Neural cell (in vitro differentiated cells): ENCODE measurements around the gene USP46. TPM values are rescaled to one million over a fixed set of nuclear protein-coding genes. Genes with fewer than 3 reads are reported as not detected.

Experiments
- H2AFZ ChIP-seq: fragments of 200-600, 300-800 bp; sonication (generic), shearing (Covaris generic); 2 replicates; pipeline ENCODE4 v1.6.0; 2014; ENCODE audit warnings: low read depth, mild to moderate bottlenecking, antibody characterized with exemption, low read length, moderate library complexity
- H3F3A ChIP-seq: fragments of 200-600 bp; shearing (Covaris generic); 2 replicates; pipeline ENCODE4 v1.6.1; 2016; ENCODE audit warnings: mild to moderate bottlenecking, moderate library complexity, mixed read lengths, antibody characterized with exemption, low read length; ENCODE audit not compliant: insufficient read depth, poor library complexity, severe bottlenecking
- H3K27ac ChIP-seq: fragments of 200-600, 300-800 bp; sonication (generic), shearing (Covaris generic); 2 replicates; pipeline ENCODE4 v1.5.1; 2014; ENCODE audit warnings: mild to moderate bottlenecking, low read length, moderate library complexity
- H3K27me3 ChIP-seq: fragments of 300-800, 200-600 bp; sonication (generic), shearing (Covaris generic); 2 replicates; pipeline ENCODE4 v1.6.0; 2014; ENCODE audit warnings: mild to moderate bottlenecking, low read depth, low read length, moderate library complexity; ENCODE audit not compliant: insufficient read depth
- H3K36me3 ChIP-seq: fragments of 300-800, 200-600 bp; sonication (generic), shearing (Covaris generic); 2 replicates; pipeline ENCODE4 v1.5.1; 2014; ENCODE audit warnings: mild to moderate bottlenecking, antibody characterized with exemption, low read length, moderate library complexity; ENCODE audit not compliant: insufficient read depth
- H3K4me2 ChIP-seq: fragments of 300-800, 200-600 bp; sonication (generic), shearing (Covaris generic); 2 replicates; pipeline ENCODE4 v1.6.0; 2014; ENCODE audit warnings: mild to moderate bottlenecking, low read length
- H3K4me3 ChIP-seq: fragments of 300-800, 200-600 bp; sonication (generic), shearing (Covaris generic); 2 replicates; pipeline ENCODE4 v1.5.1; 2014; ENCODE audit warnings: mild to moderate bottlenecking, low read length, moderate library complexity
- H3K79me2 ChIP-seq: fragments of 200-600 bp; shearing (Covaris generic); replicated peaks from 2 replicates; pipeline ENCODE4 v1.6.0; 2014; ENCODE audit warnings: mild to moderate bottlenecking, low read length, moderate library complexity; ENCODE audit not compliant: insufficient read depth
- H3K9ac ChIP-seq: fragments of 300-800, 200-600 bp; sonication (generic), shearing (Covaris generic); 2 replicates; pipeline ENCODE4 v1.6.1; 2016; ENCODE audit warnings: mild to moderate bottlenecking, low read length, mixed read lengths
- H3K9me2 ChIP-seq: fragments of 200-600 bp; shearing (Covaris generic); 2 replicates; pipeline ENCODE4 v1.6.1; 2016; ENCODE audit warnings: mild to moderate bottlenecking, low read length, mixed read lengths; ENCODE audit not compliant: insufficient read depth
- H3K9me3 ChIP-seq: fragments of 200-600, 300-800 bp; sonication (generic), shearing (Covaris generic); 2 replicates; pipeline ENCODE4 v1.6.1; 2016; ENCODE audit warnings: mild to moderate bottlenecking, mixed run types, low read length, moderate library complexity, mixed read lengths
- H4K20me1 ChIP-seq: fragments of 200-600 bp; shearing (Covaris generic); 2 replicates; pipeline ENCODE4 v1.6.1; 2016; ENCODE audit warnings: mild to moderate bottlenecking, mixed run types; ENCODE audit not compliant: insufficient read depth
- EP300 ChIP-seq: fragments of 450-650 bp; conservative IDR thresholded peaks from 2 replicates; pipeline ENCODE4 v1.6.1; 2014; ENCODE audit warnings: antibody characterized with exemption, mild to moderate bottlenecking, moderate library complexity; ENCODE audit not compliant: poor library complexity, severe bottlenecking
- EZH2 ChIP-seq: fragments of 200-600, 300-800 bp; shearing (Covaris generic), sonication (generic); IDR thresholded peaks from 2 replicates; pipeline ENCODE4 v1.6.1; 2014; ENCODE audit warnings: antibody characterized with exemption, low read length, borderline replicate concordance, mild to moderate bottlenecking; ENCODE audit not compliant: insufficient read depth, poor library complexity, severe bottlenecking
- MXI1 ChIP-seq: fragments of 450-650 bp; conservative IDR thresholded peaks from 2 replicates; pipeline ENCODE4 v1.6.1; 2014; ENCODE audit warnings: antibody characterized with exemption, mild to moderate bottlenecking; ENCODE audit not compliant: poor library complexity, severe bottlenecking
- POLR2AphosphoS5 ChIP-seq: IDR thresholded peaks from 2 replicates; pipeline ENCODE4 v1.6.1; 2012
- RAD21 ChIP-seq: fragments of 450-650 bp; conservative IDR thresholded peaks from 2 replicates; pipeline ENCODE4 v1.6.1; 2014; ENCODE audit warnings: antibody characterized with exemption, mild to moderate bottlenecking, moderate library complexity
- SMC3 ChIP-seq: fragments of 450-650 bp; conservative IDR thresholded peaks from 2 replicates; pipeline ENCODE4 v1.6.1; 2014; ENCODE audit warnings: antibody characterized with exemption, mild to moderate bottlenecking, moderate library complexity; ENCODE audit not compliant: poor library complexity
- TAF1 ChIP-seq: IDR thresholded peaks from 2 replicates; pipeline ENCODE4 v1.6.1; 2012; ENCODE audit warnings: low read depth
- polyA plus RNA-seq: library from polyadenylated mRNA; depleted of rRNA; stranded (reverse); fragments of >200 nt; gene quantifications from 2 replicates; pipeline ENCODE4 v1.2.3, GENCODE V29; 2014
- TF ChIP-seq, protein P1 (sequence below): fragments of 450-650 bp; IDR thresholded peaks from 2 replicates; pipeline ENCODE4 v1.5.1; 2014; ENCODE audit warnings: antibody characterized with exemption, mild to moderate bottlenecking, moderate library complexity; ENCODE audit not compliant: poor library complexity, severe bottlenecking
- TF ChIP-seq, protein P2 (sequence below): IDR thresholded peaks from 2 replicates; pipeline ENCODE4 v1.6.1; 2012; ENCODE audit warnings: borderline replicate concordance

Gene USP46
- polyA plus RNA-seq, 1 donor from 2014 or later = 14.1 TPM

DNA sequence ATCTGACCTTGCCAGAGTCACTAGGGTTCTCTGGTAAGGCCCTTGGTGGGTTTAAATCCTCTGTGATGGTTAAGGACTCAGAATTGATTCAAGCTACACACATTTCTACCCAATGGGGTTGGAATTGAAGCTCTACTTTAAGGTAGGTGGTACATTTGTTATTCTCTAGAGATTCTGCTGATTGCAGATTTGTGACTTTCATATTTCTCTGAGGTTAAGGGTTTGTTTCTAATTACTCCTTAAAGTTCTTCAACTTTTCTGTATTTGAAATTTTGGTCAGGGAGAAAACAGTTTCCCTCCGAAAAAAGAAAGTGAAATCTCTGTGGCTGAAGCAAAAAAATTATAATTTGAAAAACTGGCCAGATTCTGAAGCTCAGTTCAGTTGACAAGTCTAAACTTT is 25.8 kb upstream of the USP46 start:
- no peak for TF ChIP-seq POLR2AphosphoS5
- TF ChIP-seq SMC3 = no peak
- TF ChIP-seq, protein P1, sequence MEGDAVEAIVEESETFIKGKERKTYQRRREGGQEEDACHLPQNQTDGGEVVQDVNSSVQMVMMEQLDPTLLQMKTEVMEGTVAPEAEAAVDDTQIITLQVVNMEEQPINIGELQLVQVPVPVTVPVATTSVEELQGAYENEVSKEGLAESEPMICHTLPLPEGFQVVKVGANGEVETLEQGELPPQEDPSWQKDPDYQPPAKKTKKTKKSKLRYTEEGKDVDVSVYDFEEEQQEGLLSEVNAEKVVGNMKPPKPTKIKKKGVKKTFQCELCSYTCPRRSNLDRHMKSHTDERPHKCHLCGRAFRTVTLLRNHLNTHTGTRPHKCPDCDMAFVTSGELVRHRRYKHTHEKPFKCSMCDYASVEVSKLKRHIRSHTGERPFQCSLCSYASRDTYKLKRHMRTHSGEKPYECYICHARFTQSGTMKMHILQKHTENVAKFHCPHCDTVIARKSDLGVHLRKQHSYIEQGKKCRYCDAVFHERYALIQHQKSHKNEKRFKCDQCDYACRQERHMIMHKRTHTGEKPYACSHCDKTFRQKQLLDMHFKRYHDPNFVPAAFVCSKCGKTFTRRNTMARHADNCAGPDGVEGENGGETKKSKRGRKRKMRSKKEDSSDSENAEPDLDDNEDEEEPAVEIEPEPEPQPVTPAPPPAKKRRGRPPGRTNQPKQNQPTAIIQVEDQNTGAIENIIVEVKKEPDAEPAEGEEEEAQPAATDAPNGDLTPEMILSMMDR = no peak
- TF ChIP-seq, protein P2, sequence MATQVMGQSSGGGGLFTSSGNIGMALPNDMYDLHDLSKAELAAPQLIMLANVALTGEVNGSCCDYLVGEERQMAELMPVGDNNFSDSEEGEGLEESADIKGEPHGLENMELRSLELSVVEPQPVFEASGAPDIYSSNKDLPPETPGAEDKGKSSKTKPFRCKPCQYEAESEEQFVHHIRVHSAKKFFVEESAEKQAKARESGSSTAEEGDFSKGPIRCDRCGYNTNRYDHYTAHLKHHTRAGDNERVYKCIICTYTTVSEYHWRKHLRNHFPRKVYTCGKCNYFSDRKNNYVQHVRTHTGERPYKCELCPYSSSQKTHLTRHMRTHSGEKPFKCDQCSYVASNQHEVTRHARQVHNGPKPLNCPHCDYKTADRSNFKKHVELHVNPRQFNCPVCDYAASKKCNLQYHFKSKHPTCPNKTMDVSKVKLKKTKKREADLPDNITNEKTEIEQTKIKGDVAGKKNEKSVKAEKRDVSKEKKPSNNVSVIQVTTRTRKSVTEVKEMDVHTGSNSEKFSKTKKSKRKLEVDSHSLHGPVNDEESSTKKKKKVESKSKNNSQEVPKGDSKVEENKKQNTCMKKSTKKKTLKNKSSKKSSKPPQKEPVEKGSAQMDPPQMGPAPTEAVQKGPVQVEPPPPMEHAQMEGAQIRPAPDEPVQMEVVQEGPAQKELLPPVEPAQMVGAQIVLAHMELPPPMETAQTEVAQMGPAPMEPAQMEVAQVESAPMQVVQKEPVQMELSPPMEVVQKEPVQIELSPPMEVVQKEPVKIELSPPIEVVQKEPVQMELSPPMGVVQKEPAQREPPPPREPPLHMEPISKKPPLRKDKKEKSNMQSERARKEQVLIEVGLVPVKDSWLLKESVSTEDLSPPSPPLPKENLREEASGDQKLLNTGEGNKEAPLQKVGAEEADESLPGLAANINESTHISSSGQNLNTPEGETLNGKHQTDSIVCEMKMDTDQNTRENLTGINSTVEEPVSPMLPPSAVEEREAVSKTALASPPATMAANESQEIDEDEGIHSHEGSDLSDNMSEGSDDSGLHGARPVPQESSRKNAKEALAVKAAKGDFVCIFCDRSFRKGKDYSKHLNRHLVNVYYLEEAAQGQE = no peak
- no peak for TF ChIP-seq EP300
- TF ChIP-seq RAD21 = no peak
- no peak for TF ChIP-seq TAF1
- TF ChIP-seq EZH2 = no peak
- TF ChIP-seq MXI1 = no peak
- no peaks in the 10 kb centered on the region for H3K9me2 ChIP-seq
- H3K9me3 ChIP-seq = no peaks in the 10 kb centered on the region
- H3K36me3 ChIP-seq = no peaks in the 10 kb centered on the region
- no peak overlapping the region for H3K27ac ChIP-seq
- no peak overlapping the region for H3K4me3 ChIP-seq
- H3K79me2 ChIP-seq = no peaks in the 10 kb centered on the region
- no peaks in the 10 kb centered on the region for H3K27me3 ChIP-seq
- H3F3A ChIP-seq = no peaks in the 10 kb centered on the region
- no peak overlapping the region for H3K4me2 ChIP-seq
- H4K20me1 ChIP-seq = no peaks in the 10 kb centered on the region
- no peak overlapping the region for H2AFZ ChIP-seq
- H3K9ac ChIP-seq = no peak overlapping the region

DNA sequence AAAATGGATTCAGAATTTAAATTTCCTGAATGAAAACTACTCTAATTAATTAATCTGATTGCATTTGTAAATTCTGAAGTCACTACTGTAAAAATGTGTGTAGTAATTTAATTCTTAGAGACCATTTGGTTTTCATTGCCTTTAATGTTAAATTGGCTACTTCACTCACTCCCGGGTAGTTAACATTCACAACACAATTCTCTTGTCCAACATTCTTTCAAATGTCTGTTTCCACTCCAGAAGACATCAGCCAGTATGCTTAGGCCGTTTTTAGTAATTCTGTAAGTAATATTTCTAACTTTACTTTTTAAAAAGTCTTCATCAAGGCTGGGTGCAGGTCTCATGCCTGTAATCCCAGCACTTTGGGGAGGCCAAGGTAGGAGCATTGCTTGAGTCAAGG is 21.3 kb upstream of the USP46 start:
- TF ChIP-seq MXI1 (no peak), RAD21 (no peak), POLR2AphosphoS5 (no peak), EP300 (no peak), TAF1 (no peak), SMC3 (no peak), EZH2 (no peak)
- TF ChIP-seq, protein P1 = no peak
- TF ChIP-seq, protein P2 = no peak
- Histone ChIP-seq H3K9ac (no peak overlapping the region), H2AFZ (no peak overlapping the region)

More for the DNA sequence above, 21.3 kb upstream of the USP46 start:
- Histone ChIP-seq H4K20me1 (no peaks in the 10 kb centered on the region), H3K9me3 (no peaks in the 10 kb centered on the region), H3K9me2 (no peaks in the 10 kb centered on the region), H3K4me3 (no peak overlapping the region), H3K79me2 (no peaks in the 10 kb centered on the region), H3F3A (no peaks in the 10 kb centered on the region), H3K27ac (no peak overlapping the region), H3K4me2 (no peak overlapping the region), H3K27me3 (no peaks in the 10 kb centered on the region), H3K36me3 (no peaks in the 10 kb centered on the region)
